Measurements from ENCODE around the gene MGAT5.

- no peak for TF ChIP-seq CTCF (IDR thresholded peaks at IDR 0.05)
- TF ChIP-seq POLR2A (IDR thresholded peaks at IDR 0.05) = no peak
- TF ChIP-seq EP300 (IDR thresholded peaks at IDR 0.05) = no peak
These were observed 97.1 kb downstream of the MGAT5 start for GRCh38 chr2:134351016-134351415.
